ENCODE measurements around the gene KRT16.
A peak's percentile ranks its signal among the peaks of the same experiment; 100 is the strongest.
"Not testable (repeated sequence)": the region's sequence is repeated elsewhere in the genome, so short reads cannot be mapped to it uniquely, and the experiment has no call there.

Gene KRT16

GRCh38 chr17:41629316-41629715 is 16.7 kb upstream of the KRT16 start:
- no peaks in the 10 kb centered on the region for H3K36me3 Mint-ChIP-seq (ENCODE audit: low read depth)
- H3K9me3 Mint-ChIP-seq, result no peaks in the 10 kb centered on the region
- TF ChIP-seq CTCF (IDR thresholded peaks at IDR 0.05; ENCODE audit: unreplicated experiment in 3 of 3), result no peak
- peak overlapping the region in 1 of 3 experiments; percentile 37 for H3K27ac Mint-ChIP-seq
- H3K27me3 Mint-ChIP-seq (ENCODE audit: low read depth), result peaks cover 13% of the 10 kb centered on the region
- H3K4me1 Mint-ChIP-seq, result peaks cover 11% of the 10 kb centered on the region
- no peak overlapping the region for H3K4me3 Mint-ChIP-seq

GRCh38 chr17:41628621-41629255 is 16.2 kb upstream of the KRT16 start:
- H3K4me1 Mint-ChIP-seq, result peaks cover 11% of the 10 kb centered on the region
- not testable (repeated sequence) for H3K27ac Mint-ChIP-seq; H3K4me3 Mint-ChIP-seq; H3K36me3 Mint-ChIP-seq (ENCODE audit: low read depth); H3K9me3 Mint-ChIP-seq
- H3K27me3 Mint-ChIP-seq (ENCODE audit: low read depth), result peaks cover 13% of the 10 kb centered on the region

- Mint-ChIP-seq H3K4me1 (peaks cover 11% of the 10 kb centered on the region), H3K27ac (peak overlapping the region in 1 of 3 experiments; percentile 64), H3K27me3 (ENCODE audit: low read depth) (peaks cover 13% of the 10 kb centered on the region)
- H3K9me3 Mint-ChIP-seq; H3K36me3 Mint-ChIP-seq (ENCODE audit: low read depth); H3K4me3 Mint-ChIP-seq: not testable (repeated sequence)
These were observed 15.5 kb upstream of the KRT16 start for GRCh38 chr17:41628073-41628370.

- peak overlapping the region in 1 of 3 experiments; percentile 64 for H3K27ac Mint-ChIP-seq
- H3K27me3 Mint-ChIP-seq (ENCODE audit: low read depth), result peaks cover 13% of the 10 kb centered on the region
- H3K36me3 Mint-ChIP-seq (ENCODE audit: low read depth), result no peaks in the 10 kb centered on the region
- no peak for TF ChIP-seq CTCF (IDR thresholded peaks at IDR 0.05; ENCODE audit: unreplicated experiment in 3 of 3)
- peaks cover 15% of the 10 kb centered on the region for H3K4me1 Mint-ChIP-seq
- no peak overlapping the region for H3K4me3 Mint-ChIP-seq
- H3K9me3 Mint-ChIP-seq, result no peaks in the 10 kb centered on the region
These were observed 14.9 kb upstream of the KRT16 start for GRCh38 chr17:41627316-41628072.

GRCh38 chr17:41626914-41627295 is 14.3 kb upstream of the KRT16 start:
- H3K4me3 Mint-ChIP-seq; H3K9me3 Mint-ChIP-seq; H3K36me3 Mint-ChIP-seq (ENCODE audit: low read depth): not testable (repeated sequence)
- Mint-ChIP-seq H3K4me1 (peaks cover 19% of the 10 kb centered on the region), H3K27me3 (ENCODE audit: low read depth) (peaks cover 13% of the 10 kb centered on the region), H3K27ac (peak overlapping the region in 1 of 3 experiments; percentile 57)

GRCh38 chr17:41626028-41626913 is 13.7 kb upstream of the KRT16 start:
- H3K27me3 Mint-ChIP-seq (ENCODE audit: low read depth), result peaks cover 13% of the 10 kb centered on the region
- H3K9me3 Mint-ChIP-seq; H3K4me3 Mint-ChIP-seq; H3K36me3 Mint-ChIP-seq (ENCODE audit: low read depth): not testable (repeated sequence)
- peaks cover 26% of the 10 kb centered on the region for H3K4me1 Mint-ChIP-seq
- H3K27ac Mint-ChIP-seq, result peak overlapping the region in 2 of 3 experiments; percentile 45 to 59

GRCh38 chr17:41625602-41626001 is 13.0 kb upstream of the KRT16 start:
- Mint-ChIP-seq H3K4me3 (no peak overlapping the region), H3K27me3 (ENCODE audit: low read depth) (peaks cover 13% of the 10 kb centered on the region), H3K36me3 (ENCODE audit: low read depth) (no peaks in the 10 kb centered on the region), H3K27ac (peak overlapping the region in 2 of 3 experiments; percentile 45 to 59), H3K4me1 (peaks cover 32% of the 10 kb centered on the region), H3K9me3 (no peaks in the 10 kb centered on the region)
- TF ChIP-seq CTCF (IDR thresholded peaks at IDR 0.05; ENCODE audit: unreplicated experiment in 3 of 3), result no peak
